Activated CD8-positive, alpha-beta memory T cell treated with anti-CD3 and anti-CD28 coated beads, Interleukin-2, amount 50 U/mL, for 1 hour (primary cell): ENCODE results near the gene WDR86.

Experiments
- DNase-seq: peaks from one replicate; pipeline ENCODE4 v3.0.0-alpha.2; 2020; ENCODE audit errors: extremely low read depth

Gene WDR86

GRCh38 chr7:151349507-151349853 is 60.4 kb downstream of the WDR86 start:
- no peak for DNase-seq

- DNase-seq, result no peak
These were observed 60.9 kb downstream of the WDR86 start for GRCh38 chr7:151348970-151349369.

GRCh38 chr7:151347200-151347599 is 62.6 kb downstream of the WDR86 start:
- DNase-seq, result no peak

GRCh38 chr7:151346470-151346769 is 63.4 kb downstream of the WDR86 start:
- DNase-seq, result no peak

GRCh38 chr7:151345576-151346469 is 64.0 kb downstream of the WDR86 start:
- DNase-seq, result no peak

- no peak for DNase-seq
These were observed 66.3 kb downstream of the WDR86 start for GRCh38 chr7:151343516-151343915.

- DNase-seq, result no peak
These were observed 67.0 kb downstream of the WDR86 start for GRCh38 chr7:151342811-151343210.

- no peak for DNase-seq
These were observed 67.7 kb downstream of the WDR86 start for GRCh38 chr7:151342102-151342646.

GRCh38 chr7:151341357-151342101 is 68.3 kb downstream of the WDR86 start, which contains the start of gene NUB1:
NUB1 (plus strand) TSS chr7:151341812; CDS start chr7:151345350, 3,538 bp downstream.
- peak; percentile 68 for DNase-seq

- DNase-seq, result no peak
These were observed 69.0 kb downstream of the WDR86 start for GRCh38 chr7:151340794-151341356.

GRCh38 chr7:151339651-151340382 is 70.0 kb downstream of the WDR86 start:
- no peak for DNase-seq

- no peak for DNase-seq
These were observed 71.0 kb downstream of the WDR86 start for GRCh38 chr7:151338809-151339208.

GRCh38 chr7:151337346-151337745 is 72.5 kb downstream of the WDR86 start:
- no peak for DNase-seq

- DNase-seq, result no peak
These were observed 73.7 kb downstream of the WDR86 start for GRCh38 chr7:151336027-151336708.

- no peak for DNase-seq
These were observed 75.2 kb downstream of the WDR86 start for GRCh38 chr7:151334628-151335027.
